HG02981 (cell line): ENCODE measurements around the gene DNM3.
A peak's percentile ranks its signal among the peaks of the same experiment; 100 is the strongest.
"Not testable (repeated sequence)": the region's sequence is repeated elsewhere in the genome, so short reads cannot be mapped to it uniquely, and the experiment has no call there.

Source experiments
- ATAC-seq: cut with Tn5 transposase; IDR thresholded peaks from one replicate; pipeline ENCODE4 v1.9.1; 2021; ENCODE audit warnings: mild to moderate bottlenecking, moderate library complexity; ENCODE audit not compliant: unreplicated experiment

Gene DNM3

GRCh38 chr1:172298911-172299310 lies 457.6 kb downstream of the DNM3 start:
- ATAC-seq = no peak

GRCh38 chr1:172299515-172299914 lies 458.2 kb downstream of the DNM3 start:
- no peak for ATAC-seq

GRCh38 chr1:172307508-172307907 lies 466.2 kb downstream of the DNM3 start:
- ATAC-seq = not testable (repeated sequence)

GRCh38 chr1:172308142-172308541 lies 466.8 kb downstream of the DNM3 start:
- no peak for ATAC-seq

GRCh38 chr1:172308577-172308976 lies 467.3 kb downstream of the DNM3 start:
- ATAC-seq = no peak

GRCh38 chr1:172320733-172321132 lies 479.4 kb downstream of the DNM3 start:
- ATAC-seq = no peak

- no peak for ATAC-seq
Measured at GRCh38 chr1:172321451-172321850, 480.2 kb downstream of the DNM3 start.

GRCh38 chr1:172322219-172323061 lies 481.1 kb downstream of the DNM3 start:
- no peak for ATAC-seq

- ATAC-seq = no peak
Measured at GRCh38 chr1:172323686-172324085, 482.4 kb downstream of the DNM3 start.

- ATAC-seq = no peak
Measured at GRCh38 chr1:172324086-172324485, 482.8 kb downstream of the DNM3 start.

- no peak for ATAC-seq
Measured at GRCh38 chr1:172324761-172325160, 483.5 kb downstream of the DNM3 start.

- ATAC-seq = no peak
Measured at GRCh38 chr1:172325531-172325930, 484.2 kb downstream of the DNM3 start.

GRCh38 chr1:172326136-172326535 lies 484.8 kb downstream of the DNM3 start:
- no peak for ATAC-seq

GRCh38 chr1:172328266-172328665 lies 487.0 kb downstream of the DNM3 start:
- no peak for ATAC-seq

- ATAC-seq = no peak
Measured at GRCh38 chr1:172332230-172332629, 490.9 kb downstream of the DNM3 start.

- ATAC-seq = no peak
Measured at GRCh38 chr1:172335377-172335776, 494.1 kb downstream of the DNM3 start.

- ATAC-seq = peak; percentile 47
Measured at GRCh38 chr1:172338295-172338735, 497.0 kb downstream of the DNM3 start.

- ATAC-seq = no peak
Measured at GRCh38 chr1:172339842-172340241, 498.5 kb downstream of the DNM3 start.

GRCh38 chr1:172340520-172340919 lies 499.2 kb downstream of the DNM3 start:
- ATAC-seq = no peak

- ATAC-seq = no peak
Measured at GRCh38 chr1:172341697-172342096, 500.4 kb downstream of the DNM3 start.

- peak; percentile 32 for ATAC-seq
Measured at GRCh38 chr1:172342584-172343239, 501.4 kb downstream of the DNM3 start.
